Measurements from ENCODE around the gene FNIP2.

- TF ChIP-seq CTCF (IDR thresholded peaks at IDR 0.05 in 8 of 11, conservative IDR thresholded peaks at IDR 0.05 in 3 of 11) (no peak), POLR2A (IDR thresholded peaks at IDR 0.05) (no peak)
These were observed 34.1 kb downstream of the FNIP2 start for GRCh38 chr4:158802914-158803313.
